Erythroblast (primary cell): Measurements from ENCODE around the gene CABP1.

ENCODE experiments used
- GATA1 ChIP-seq: IDR thresholded peaks from 2 replicates; pipeline ENCODE4 v1.6.1; 2011; ENCODE audit warnings: low read depth, mild to moderate bottlenecking, control low read depth, low read length, moderate library complexity
- POLR2A ChIP-seq: IDR thresholded peaks from 2 replicates; pipeline ENCODE4 v1.6.1; 2011; ENCODE audit warnings: mild to moderate bottlenecking, low read length

DNA sequence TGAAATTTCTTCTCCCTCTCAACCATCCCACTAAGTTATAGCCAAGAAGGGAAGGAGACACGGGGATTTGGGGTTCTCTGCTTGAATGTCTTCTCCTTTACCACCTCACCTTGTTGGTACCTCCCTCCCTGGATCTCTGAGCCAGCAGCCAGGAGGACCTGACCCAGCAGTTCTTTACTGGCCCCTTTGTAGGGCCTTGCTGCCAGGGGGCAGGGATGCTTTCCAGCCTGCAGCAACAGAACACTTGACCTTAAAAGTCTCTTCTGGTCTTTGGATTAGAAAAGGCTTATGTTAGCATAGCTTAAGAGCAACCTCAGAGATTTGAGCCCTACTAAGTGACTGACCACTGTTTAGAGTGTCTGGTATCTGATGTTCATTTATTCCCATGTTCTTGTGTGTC lies 56.9 kb downstream of the CABP1 start:
- no peak for TF ChIP-seq POLR2A
- no peak for TF ChIP-seq GATA1
